Thyroid gland (tissue), 4 donors: ENCODE measurements around the gene PLA2G3. TPM values are rescaled to one million over a fixed set of nuclear protein-coding genes. Genes with fewer than 3 reads are reported as not detected.
"Not testable (repeated sequence)": the region's sequence is repeated elsewhere in the genome, so short reads cannot be mapped to it uniquely, and the experiment has no call there.

Source experiments
- DNase-seq, 2 donors: peaks; one replicate each; pipeline ENCODE4 v3.0.0-alpha.2; 2019
- H3K27ac ChIP-seq, 3 donors: fragments of 200-600 bp; sonication (generic); 1 replicate in 2 of 3; 2 replicates in 1 of 3; pipeline ENCODE4 v1.5.1; 2016 to 2019; ENCODE audit warnings: mild to moderate bottlenecking in 1 of 3, moderate library complexity in 1 of 3
- H3K27me3 ChIP-seq: fragments of 200-600 bp; sonication (generic); one replicate; pipeline ENCODE4 v1.5.1; 2019
- H3K36me3 ChIP-seq, 2 donors: fragments of 200-600 bp; sonication (generic); one replicate each; pipeline ENCODE4 v1.5.1; 2016 to 2019
- H3K4me1 ChIP-seq, 2 donors: fragments of 200-600 bp; sonication (generic); one replicate each; pipeline ENCODE4 v1.5.1; 2017 to 2019
- H3K4me3 ChIP-seq, 3 donors: fragments of 200-600 bp; sonication (generic); replicated peaks in 1 of 3; 1 replicate in 2 of 3; 2 replicates in 1 of 3; pipeline ENCODE4 v1.5.1; 2016; ENCODE audit warnings: mild to moderate bottlenecking in 1 of 3
- H3K9me3 ChIP-seq: fragments of 200-600 bp; sonication (generic); one replicate; pipeline ENCODE4 v1.5.1; 2017
- CTCF ChIP-seq, 6 experiments: fragments of 200-600 bp in 3 of 6; fragments of 450-650 bp in 3 of 6; sonication (generic) in 3 of 6; IDR thresholded peaks; one replicate each; pipeline ENCODE4 v1.5.1; 2016 to 2019; ENCODE audit warnings: antibody characterized with exemption in 6 of 6, mild to moderate bottlenecking in 2 of 6, inconsistent platforms in 1 of 6, moderate library complexity in 1 of 6
- POLR2A ChIP-seq, 2 donors: fragments of 450-650 bp; IDR thresholded peaks; one replicate each; pipeline ENCODE4 v1.6.1; 2017; ENCODE audit warnings: antibody characterized with exemption in 2 of 2, mild to moderate bottlenecking in 2 of 2, moderate library complexity in 1 of 2
- WGBS, 2 donors: methylation state at CpG; one replicate each; pipeline ENCODE4 v1.1.5; 2017; 5-methylcytosine and 5-hydroxymethylcytosine counted together
- intact Hi-C: fragments of 100-400 bp; cut with DNase I; formaldehyde crosslinking; loops from one replicate; pipeline ENCODE4 v1.15.1; 2023
- total RNA-seq, 4 donors: library from RNA; depleted of rRNA; stranded (reverse); fragments of >200 nt; gene quantifications; one replicate each; pipeline ENCODE4 v1.2.3, GENCODE V29; 2016

Gene PLA2G3
- total RNA-seq, 4 donors from 2014 or later: 0.22 to 1.9 (median 0.83) TPM; not detected in 1

GRCh38 chr22:31119026-31119717 is 21.1 kb downstream of the PLA2G3 start:
- DNase-seq: peak in 1 of 2 donors; percentile 2
- Histone ChIP-seq H3K27me3 (no peaks in the 10 kb centered on the region), H3K27ac (no peak overlapping the region), H3K9me3 (no peaks in the 10 kb centered on the region), H3K4me3 (no peak overlapping the region), H3K36me3 (no peaks in the 10 kb centered on the region), H3K4me1 (peaks cover 12 to 13% of the 10 kb centered on the region in 2 donors)
- intact Hi-C loops: loop anchor here (10.0 kb wide), 1 partner anchor 116 kb away; no protein-coding TSS in a partner anchor
- no peak for TF ChIP-seq CTCF (IDR thresholded peaks at IDR 0.05)
- no peak for TF ChIP-seq POLR2A (IDR thresholded peaks at IDR 0.05)
- WGBS, 2 donors: 81 to 86% methylated on average over 7 of the region's 7 CpGs

- 75 to 89% methylated on average over 3 of the region's 3 CpGs for WGBS, 2 donors
- no peak overlapping the region for H3K27ac ChIP-seq
- TF ChIP-seq POLR2A (IDR thresholded peaks at IDR 0.05) (no peak), CTCF (IDR thresholded peaks at IDR 0.05) (no peak)
- no peaks in the 10 kb centered on the region for H3K27me3 ChIP-seq
- intact Hi-C loops: loop anchor here (10.0 kb wide), 1 partner anchor 117 kb away; no protein-coding TSS in a partner anchor
- no peaks in the 10 kb centered on the region for H3K9me3 ChIP-seq
- peak in 1 of 2 donors; percentile 1 for DNase-seq
- no peak overlapping the region for H3K4me3 ChIP-seq
- no peaks in the 10 kb centered on the region for H3K36me3 ChIP-seq
- peaks cover 12 to 13% of the 10 kb centered on the region in 2 donors for H3K4me1 ChIP-seq
Measured at GRCh38 chr22:31118046-31118820, 22.1 kb downstream of the PLA2G3 start.

- H3K4me3 ChIP-seq, DNase-seq, H3K9me3 ChIP-seq, H3K27me3 ChIP-seq, H3K36me3 ChIP-seq, H3K27ac ChIP-seq, H3K4me1 ChIP-seq: not testable (repeated sequence)
- 94 to 95% methylated on average over 7 of the region's 7 CpGs for WGBS, 2 donors
- intact Hi-C loops: loop anchor here (10.0 kb wide), 1 partner anchor 122 kb away; no protein-coding TSS in a partner anchor
Measured at GRCh38 chr22:31112547-31113091, 27.7 kb downstream of the PLA2G3 start.

GRCh38 chr22:31107894-31108218 is 32.5 kb downstream of the PLA2G3 start:
- intact Hi-C loops: loop anchor here (5.0 kb wide), 1 partner anchor 34 kb away; the partner anchor contains the start of gene PLA2G3
- Histone ChIP-seq H3K27ac (peak overlapping the region; percentile 80 to 97 (median 87)), H3K4me1 (peaks cover 22 to 23% of the 10 kb centered on the region in 2 donors), H3K4me3 (peak overlapping the region in 2 of 3 donors; percentile 19 to 84), H3K36me3 (peaks cover 3 to 11% of the 10 kb centered on the region in 2 donors), H3K27me3 (no peaks in the 10 kb centered on the region), H3K9me3 (no peaks in the 10 kb centered on the region)
- WGBS, 2 donors: 1 to 2% methylated on average over 5 of the region's 5 CpGs
- no peak for DNase-seq
- TF ChIP-seq CTCF (IDR thresholded peaks at IDR 0.05): peak in 1 of 6 experiments; percentile 8
- TF ChIP-seq POLR2A (IDR thresholded peaks at IDR 0.05): no peak

- Histone ChIP-seq H3K9me3 (no peaks in the 10 kb centered on the region), H3K36me3 (peaks cover 3 to 11% of the 10 kb centered on the region in 2 donors), H3K27ac (peak within 1 kb of the TSS; percentile 89 to 97 (median 93)), H3K27me3 (no peaks in the 10 kb centered on the region), H3K4me3 (peak within 1 kb of the TSS; percentile 13 to 84 (median 59)), H3K4me1 (peaks cover 22 to 23% of the 10 kb centered on the region in 2 donors)
- peak; percentile 99 for DNase-seq
- intact Hi-C loops: loop anchor here (5.0 kb wide), 1 partner anchor 35 kb away; the partner anchor contains the start of gene PLA2G3
- WGBS, 2 donors: 7 to 10% methylated on average over 30 to 36 of the region's 67 CpGs
- TF ChIP-seq POLR2A (IDR thresholded peaks at IDR 0.05): peak; percentile 43 to 75
- peak; percentile 84 to 99 (median 97) for TF ChIP-seq CTCF (IDR thresholded peaks at IDR 0.05)
Measured at GRCh38 chr22:31107178-31107893, 33.0 kb downstream of the PLA2G3 start, which contains the start of gene SELENOM. TSS of gene SELENOM (minus strand) at chr22:31107568. CDS start at chr22:31107505, 63 bp downstream.
